Progenitor cell of endocrine pancreas (in vitro differentiated cells): ENCODE measurements around the gene MYH9. TPM values are rescaled to one million over a fixed set of nuclear protein-coding genes. Genes with fewer than 3 reads are reported as not detected.

Experiments used
- DNase-seq: peaks from one replicate; pipeline ENCODE4 v3.0.0; 2021; ENCODE audit warnings: low spot score; ENCODE audit not compliant: unreplicated experiment
- H3K27ac Mint-ChIP-seq: 2 replicates; pipeline ENCODE4 v1.8.0; 2021; ENCODE audit warnings: mild to moderate bottlenecking, moderate library complexity, mixed read lengths
- H3K27me3 Mint-ChIP-seq: 2 replicates; pipeline ENCODE4 v1.8.0; 2021; ENCODE audit warnings: mixed read lengths
- H3K36me3 Mint-ChIP-seq: 2 replicates; pipeline ENCODE4 v1.8.0; 2022; ENCODE audit warnings: mixed read lengths; ENCODE audit not compliant: insufficient read depth
- H3K4me1 Mint-ChIP-seq: 2 replicates; pipeline ENCODE4 v1.8.0; 2021; ENCODE audit warnings: low read depth, mixed read lengths
- H3K4me3 Mint-ChIP-seq: 2 replicates; pipeline ENCODE4 v1.8.0; 2021; ENCODE audit warnings: low read depth, mild to moderate bottlenecking, moderate library complexity, mixed read lengths
- H3K9me3 Mint-ChIP-seq: 2 replicates; pipeline ENCODE4 v1.8.0; 2021; ENCODE audit warnings: low read depth, mixed read lengths
- total RNA-seq: library from RNA; stranded (reverse); gene quantifications from 2 replicates; pipeline ENCODE4 v1.2.1, GENCODE V29; 2021
- TF ChIP-seq, protein P1 (sequence below): fragments of 200-600 bp; sonication (generic); IDR thresholded peaks from one replicate; pipeline ENCODE4 v1.5.0; 2021; ENCODE audit warnings: antibody characterized with exemption, mild to moderate bottlenecking; ENCODE audit not compliant: unreplicated experiment

Gene MYH9
- total RNA-seq, 1 donor from 2014 or later = 299 TPM

DNA sequence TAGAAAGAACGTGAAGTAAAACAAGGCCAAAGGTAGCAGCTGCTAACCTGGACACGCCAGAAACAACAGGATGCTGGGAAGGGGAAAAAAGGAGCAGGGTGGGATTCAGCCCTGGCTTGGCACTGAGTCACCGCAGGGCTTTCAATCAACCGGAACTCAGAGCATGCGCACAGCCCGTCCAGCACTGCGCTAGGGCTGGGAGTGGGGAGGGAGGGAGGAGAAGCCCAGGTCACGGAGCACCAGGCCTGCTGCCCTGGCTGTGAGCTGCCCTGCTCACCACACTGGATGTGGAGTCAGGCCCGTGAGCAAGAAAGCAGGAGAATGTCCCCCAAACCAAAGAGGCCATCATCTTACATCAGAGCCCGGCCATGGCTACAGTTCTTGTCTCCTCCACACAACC lies 83.3 kb downstream of the MYH9 start:
- Mint-ChIP-seq H3K27ac (no peak overlapping the region), H3K27me3 (no peaks in the 10 kb centered on the region), H3K36me3 (peaks cover 27% of the 10 kb centered on the region), H3K4me1 (no peaks in the 10 kb centered on the region), H3K9me3 (no peaks in the 10 kb centered on the region), H3K4me3 (no peak overlapping the region)
- TF ChIP-seq, protein P1, sequence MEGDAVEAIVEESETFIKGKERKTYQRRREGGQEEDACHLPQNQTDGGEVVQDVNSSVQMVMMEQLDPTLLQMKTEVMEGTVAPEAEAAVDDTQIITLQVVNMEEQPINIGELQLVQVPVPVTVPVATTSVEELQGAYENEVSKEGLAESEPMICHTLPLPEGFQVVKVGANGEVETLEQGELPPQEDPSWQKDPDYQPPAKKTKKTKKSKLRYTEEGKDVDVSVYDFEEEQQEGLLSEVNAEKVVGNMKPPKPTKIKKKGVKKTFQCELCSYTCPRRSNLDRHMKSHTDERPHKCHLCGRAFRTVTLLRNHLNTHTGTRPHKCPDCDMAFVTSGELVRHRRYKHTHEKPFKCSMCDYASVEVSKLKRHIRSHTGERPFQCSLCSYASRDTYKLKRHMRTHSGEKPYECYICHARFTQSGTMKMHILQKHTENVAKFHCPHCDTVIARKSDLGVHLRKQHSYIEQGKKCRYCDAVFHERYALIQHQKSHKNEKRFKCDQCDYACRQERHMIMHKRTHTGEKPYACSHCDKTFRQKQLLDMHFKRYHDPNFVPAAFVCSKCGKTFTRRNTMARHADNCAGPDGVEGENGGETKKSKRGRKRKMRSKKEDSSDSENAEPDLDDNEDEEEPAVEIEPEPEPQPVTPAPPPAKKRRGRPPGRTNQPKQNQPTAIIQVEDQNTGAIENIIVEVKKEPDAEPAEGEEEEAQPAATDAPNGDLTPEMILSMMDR = no peak
- DNase-seq = no peak

DNA sequence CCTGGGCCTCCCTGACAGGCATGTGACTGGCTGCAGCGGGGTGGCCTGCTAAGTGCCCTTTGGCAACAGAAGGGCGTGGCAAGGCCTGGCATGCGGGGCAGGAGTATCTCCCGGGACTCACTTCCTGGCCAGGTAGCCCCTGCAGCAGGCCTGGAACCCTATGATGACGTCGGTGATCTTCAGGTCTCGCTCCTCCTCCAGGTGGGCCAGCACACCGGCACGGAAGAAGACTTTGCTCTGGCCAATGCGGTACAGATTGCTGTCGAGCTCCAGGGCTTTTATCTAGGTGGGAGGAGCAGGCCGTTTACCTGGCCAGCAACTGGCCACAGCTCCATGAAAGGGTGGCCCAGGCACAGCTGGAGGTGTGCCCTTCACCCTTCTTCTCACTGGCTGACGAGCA lies 83.9 kb downstream of the MYH9 start:
- peaks cover 24% of the 10 kb centered on the region for H3K36me3 Mint-ChIP-seq
- no peak for DNase-seq
- no peaks in the 10 kb centered on the region for H3K9me3 Mint-ChIP-seq
- no peaks in the 10 kb centered on the region for H3K27me3 Mint-ChIP-seq
- TF ChIP-seq, protein P1 = no peak
- no peaks in the 10 kb centered on the region for H3K4me1 Mint-ChIP-seq
- H3K27ac Mint-ChIP-seq = no peak overlapping the region
- no peak overlapping the region for H3K4me3 Mint-ChIP-seq

DNA sequence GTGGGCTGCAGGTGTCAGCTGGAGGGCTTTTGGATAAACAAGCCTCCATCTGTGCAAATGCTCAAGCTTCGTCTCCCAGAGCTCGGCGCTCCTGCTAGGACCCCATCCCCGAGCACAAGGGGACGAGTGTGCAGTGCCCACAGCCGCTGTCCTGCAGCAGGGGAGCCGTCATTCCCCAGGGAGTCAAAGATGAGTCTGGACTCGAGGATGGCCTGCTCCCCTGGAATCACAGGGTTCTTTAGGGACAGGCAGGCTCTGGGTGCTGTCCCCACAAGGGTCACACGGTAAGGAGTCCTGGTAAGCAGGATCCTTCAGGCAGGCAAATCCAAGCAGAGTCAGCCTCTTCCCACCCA lies 84.7 kb downstream of the MYH9 start:
- DNase-seq = no peak
- Mint-ChIP-seq H3K36me3 (peaks cover 22% of the 10 kb centered on the region), H3K4me1 (no peaks in the 10 kb centered on the region), H3K27ac (no peak overlapping the region), H3K9me3 (no peaks in the 10 kb centered on the region), H3K27me3 (no peaks in the 10 kb centered on the region), H3K4me3 (no peak overlapping the region)
- TF ChIP-seq, protein P1 = no peak

DNA sequence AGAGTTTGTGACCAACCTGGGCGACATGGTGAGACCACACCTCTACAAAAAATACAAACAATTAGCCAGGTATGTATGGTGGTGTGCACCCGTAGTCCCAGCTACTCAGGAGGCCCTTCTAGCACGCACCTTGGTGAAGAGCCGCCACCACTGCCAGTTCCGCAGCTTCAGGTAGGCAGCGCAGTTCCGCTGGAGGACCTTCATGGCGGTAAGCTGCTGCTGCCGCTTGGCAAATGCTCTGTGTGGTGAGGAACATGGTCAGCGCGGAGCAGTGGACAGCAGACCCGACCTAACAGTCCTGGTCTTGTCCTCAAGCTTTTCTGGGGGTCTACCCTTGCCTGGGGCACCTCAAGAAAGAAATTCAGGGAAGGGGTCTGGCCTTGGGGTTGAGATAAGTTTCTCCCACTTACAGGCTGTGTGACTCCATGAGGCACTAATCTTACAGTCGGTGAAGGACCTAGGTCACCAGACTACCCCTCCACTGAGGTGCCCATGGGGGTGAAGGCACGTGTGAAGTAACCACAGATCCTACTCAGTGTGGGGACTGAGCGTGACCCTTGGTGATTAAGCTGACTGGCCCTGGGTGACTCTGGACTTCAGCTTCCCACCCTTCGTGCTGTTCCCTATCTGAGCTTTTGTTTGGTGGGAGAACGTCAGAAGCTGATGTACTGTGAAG lies 85.2 kb downstream of the MYH9 start:
- TF ChIP-seq, protein P1 = no peak
- Mint-ChIP-seq H3K9me3 (no peaks in the 10 kb centered on the region), H3K27me3 (no peaks in the 10 kb centered on the region), H3K4me3 (no peak overlapping the region), H3K36me3 (peaks cover 25% of the 10 kb centered on the region), H3K4me1 (no peaks in the 10 kb centered on the region), H3K27ac (no peak overlapping the region)
- no peak for DNase-seq

DNA sequence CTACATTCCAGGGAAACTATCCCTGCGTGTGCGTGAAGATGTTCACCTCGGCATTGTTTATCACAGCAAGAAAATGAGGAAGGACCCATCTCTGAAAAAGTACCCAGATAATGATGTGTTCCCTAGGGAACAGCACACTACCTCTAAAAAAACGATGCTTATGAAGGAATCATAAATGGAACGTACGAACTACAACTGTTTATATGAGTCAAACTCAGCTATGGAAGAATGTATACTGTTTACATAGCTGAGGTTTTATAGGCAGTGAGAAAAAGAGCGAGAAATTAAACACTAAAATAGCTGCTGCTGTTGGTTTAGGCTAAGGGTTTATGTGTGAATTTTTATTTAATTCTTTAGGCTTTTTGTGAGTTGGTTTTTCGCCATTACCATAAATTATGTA lies 85.9 kb downstream of the MYH9 start:
- DNase-seq = no peak
- Mint-ChIP-seq H3K4me3 (no peak overlapping the region), H3K4me1 (no peaks in the 10 kb centered on the region), H3K36me3 (peaks cover 24% of the 10 kb centered on the region), H3K27me3 (no peaks in the 10 kb centered on the region), H3K27ac (no peak overlapping the region), H3K9me3 (no peaks in the 10 kb centered on the region)
- TF ChIP-seq, protein P1 = no peak
